GM23248 (cell line): ENCODE measurements around the gene NUDT14. TPM values are rescaled to one million over a fixed set of nuclear protein-coding genes. Genes with fewer than 3 reads are reported as not detected.

Source experiments
- DNase-seq: peaks from one replicate; pipeline ENCODE4 v3.0.0-alpha.2; 2015
- H2AFZ ChIP-seq: fragments of 200-600 bp; sonication (generic); 2 replicates; pipeline ENCODE4 v1.6.1; 2016; ENCODE audit warnings: antibody characterized with exemption
- H3F3A ChIP-seq: fragments of 200-600 bp; sonication (generic); 2 replicates; pipeline ENCODE4 v1.6.1; 2016; ENCODE audit warnings: mild to moderate bottlenecking, antibody characterized with exemption, mixed run types; ENCODE audit not compliant: insufficient read depth
- H3K27ac ChIP-seq: fragments of 200-600 bp; sonication (generic); 2 replicates; pipeline ENCODE4 v1.5.1; 2016; ENCODE audit warnings: mild to moderate bottlenecking
- H3K27me3 ChIP-seq: fragments of 200-600 bp; sonication (generic); replicated peaks from 2 replicates; pipeline ENCODE4 v1.6.1; 2016; ENCODE audit warnings: mild to moderate bottlenecking; ENCODE audit not compliant: insufficient read depth
- H3K36me3 ChIP-seq: fragments of 200-600 bp; sonication (generic); 2 replicates; pipeline ENCODE4 v1.6.1; 2016; ENCODE audit warnings: low read depth, mild to moderate bottlenecking
- H3K4me1 ChIP-seq: fragments of 200-600 bp; sonication (generic); 2 replicates; pipeline ENCODE4 v1.6.1; 2016; ENCODE audit warnings: mild to moderate bottlenecking; ENCODE audit not compliant: insufficient read depth
- H3K4me2 ChIP-seq: fragments of 200-600 bp; sonication (generic); one replicate; pipeline ENCODE4 v1.6.1; 2016; ENCODE audit warnings: mild to moderate bottlenecking; ENCODE audit not compliant: unreplicated experiment
- H3K4me3 ChIP-seq: fragments of 200-600 bp; sonication (generic); 2 replicates; pipeline ENCODE4 v1.5.1; 2016; ENCODE audit warnings: mild to moderate bottlenecking
- H3K79me2 ChIP-seq: fragments of 200-600 bp; sonication (generic); 2 replicates; pipeline ENCODE4 v1.6.1; 2016; ENCODE audit warnings: mild to moderate bottlenecking; ENCODE audit not compliant: insufficient read depth
- H3K9ac ChIP-seq: fragments of 200-600 bp; sonication (generic); 2 replicates; pipeline ENCODE4 v1.6.1; 2016; ENCODE audit warnings: mild to moderate bottlenecking
- H3K9me2 ChIP-seq: fragments of 200-600 bp; sonication (generic); 2 replicates; pipeline ENCODE4 v1.6.1; 2016; ENCODE audit warnings: mixed run types, mild to moderate bottlenecking, moderate library complexity; ENCODE audit not compliant: insufficient read depth
- H3K9me3 ChIP-seq: fragments of 200-600 bp; sonication (generic); one replicate; pipeline ENCODE4 v1.6.1; 2017; ENCODE audit warnings: low read depth
- H4K20me1 ChIP-seq: fragments of 200-600 bp; sonication (generic); 2 replicates; pipeline ENCODE4 v1.6.0; 2016; ENCODE audit not compliant: insufficient read depth
- EZH2 ChIP-seq: fragments of 200-600 bp; sonication (generic); IDR thresholded peaks from 2 replicates; pipeline ENCODE4 v1.6.1; 2018; ENCODE audit warnings: antibody characterized with exemption, mild to moderate bottlenecking; ENCODE audit not compliant: insufficient read depth, poor library complexity, severe bottlenecking
- EZH2phosphoT487 ChIP-seq: fragments of 200-600 bp; sonication (generic); IDR thresholded peaks from 2 replicates; pipeline ENCODE4 v1.6.1; 2018; ENCODE audit warnings: antibody characterized with exemption, moderate library complexity, mild to moderate bottlenecking, low read depth; ENCODE audit not compliant: insufficient read depth
- WGBS, 2 experiments: methylation state at CpG; one replicate each; pipeline ENCODE4 v1.1.6; 2015 to 2017; ENCODE audit warnings: low lambda C conversion rate in 2 of 2, low coverage in 1 of 2; ENCODE audit errors: missing lambda C conversion rate in 2 of 2; 5-methylcytosine and 5-hydroxymethylcytosine counted together
- in situ Hi-C: fragments of 300-500 bp; cut with MboI; formaldehyde crosslinking; loops from 2 replicates; pipeline ENCODE4 v1.15.0; 2020
- polyA plus RNA-seq: library from polyadenylated mRNA; unstranded; fragments of >200 nt; fragmentation: Nextera tagmentation; extraction: Ambion mirVana; gene quantifications from 2 replicates; pipeline ENCODE4 v1.2.1, GENCODE V29; 2016
- total RNA-seq: library from RNA; depleted of rRNA; stranded (reverse); fragments of >200 nt; shearing (Covaris generic); gene quantifications from 2 replicates; pipeline ENCODE4 v1.2.3, GENCODE V29; 2014

NUDT14 gene
- total and polyA plus RNA-seq, 2 experiments from 2014 or later: 8.6 to 10.8 TPM

DNA sequence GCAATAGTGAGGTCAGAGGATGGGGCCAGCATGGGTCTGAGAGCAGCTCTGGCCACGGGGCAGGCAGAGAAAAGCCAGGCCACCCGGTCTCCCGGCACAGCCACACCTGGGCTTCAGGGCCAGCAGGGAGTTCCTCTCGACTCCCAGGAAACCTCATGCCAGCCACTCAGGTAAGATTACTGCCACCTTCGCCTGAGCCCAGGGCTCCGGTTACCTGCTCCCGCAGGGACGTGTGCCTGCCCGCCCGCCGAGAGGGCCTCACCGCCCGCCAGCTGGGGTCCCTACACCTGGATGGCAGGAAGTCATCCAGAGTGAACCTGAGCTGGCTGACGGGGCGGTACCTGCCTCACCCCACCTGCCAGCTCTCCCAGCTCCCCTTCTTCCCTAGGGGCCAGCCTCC, 19.8 kb downstream of the NUDT14 start:
- H3F3A ChIP-seq: no peaks in the 10 kb centered on the region
- WGBS, 2 experiments: 67 to 70% methylated on average over 15 of the region's 15 CpGs
- no peak for DNase-seq

DNA sequence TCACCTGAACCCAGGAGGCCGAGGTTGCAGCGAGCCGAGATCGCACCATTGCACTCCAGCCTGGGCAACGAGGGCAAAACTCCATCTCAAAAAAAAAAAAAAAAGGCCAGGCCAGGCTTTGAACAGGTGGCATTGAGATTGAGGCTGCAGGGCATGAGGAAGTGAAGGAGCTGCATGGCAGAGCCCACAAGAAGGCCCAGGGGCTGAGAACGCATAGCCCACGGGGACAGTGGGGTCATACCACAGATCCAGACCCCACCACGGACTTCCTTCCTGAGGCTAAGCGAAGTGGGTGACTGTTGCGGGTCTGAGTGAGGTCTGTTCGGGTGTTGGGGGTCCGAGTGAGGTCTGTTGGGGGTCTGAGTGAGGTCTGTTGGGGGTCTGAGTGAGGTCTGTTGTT, 20.3 kb downstream of the NUDT14 start:
- H3K4me3 ChIP-seq: no peak overlapping the region
- no peak for TF ChIP-seq EZH2phosphoT487
- TF ChIP-seq EZH2: no peak
- H2AFZ ChIP-seq: no peak overlapping the region
- H3K4me1 ChIP-seq: no peaks in the 10 kb centered on the region
- in situ Hi-C loops: no loop called here
- H3K9ac ChIP-seq: no peak overlapping the region
- no peaks in the 10 kb centered on the region for H3K9me3 ChIP-seq
- no peaks in the 10 kb centered on the region for H3K36me3 ChIP-seq
- no peak overlapping the region for H3K27ac ChIP-seq
- H3F3A ChIP-seq: no peaks in the 10 kb centered on the region
- H3K27me3 ChIP-seq: no peaks in the 10 kb centered on the region
- no peaks in the 10 kb centered on the region for H3K9me2 ChIP-seq
- H3K4me2 ChIP-seq: no peak overlapping the region
- WGBS, 2 experiments: 63 to 65% methylated on average over 12 of the region's 12 CpGs
- H4K20me1 ChIP-seq: no peaks in the 10 kb centered on the region
- no peaks in the 10 kb centered on the region for H3K79me2 ChIP-seq
- DNase-seq: no peak

More for the DNA sequence above, 19.8 kb downstream of the NUDT14 start:
- TF ChIP-seq EZH2 (no peak), EZH2phosphoT487 (no peak)
- no peak overlapping the region for H3K4me3 ChIP-seq
- H3K9me3 ChIP-seq: no peaks in the 10 kb centered on the region
- H3K9me2 ChIP-seq: no peaks in the 10 kb centered on the region
- no peaks in the 10 kb centered on the region for H3K36me3 ChIP-seq
- H2AFZ ChIP-seq: no peak overlapping the region
- H4K20me1 ChIP-seq: no peaks in the 10 kb centered on the region
- H3K27ac ChIP-seq: no peak overlapping the region
- H3K4me2 ChIP-seq: no peak overlapping the region
- no peak overlapping the region for H3K9ac ChIP-seq
- no peaks in the 10 kb centered on the region for H3K27me3 ChIP-seq
- H3K4me1 ChIP-seq: no peaks in the 10 kb centered on the region
- H3K79me2 ChIP-seq: no peaks in the 10 kb centered on the region
- in situ Hi-C loops: no loop called here

DNA sequence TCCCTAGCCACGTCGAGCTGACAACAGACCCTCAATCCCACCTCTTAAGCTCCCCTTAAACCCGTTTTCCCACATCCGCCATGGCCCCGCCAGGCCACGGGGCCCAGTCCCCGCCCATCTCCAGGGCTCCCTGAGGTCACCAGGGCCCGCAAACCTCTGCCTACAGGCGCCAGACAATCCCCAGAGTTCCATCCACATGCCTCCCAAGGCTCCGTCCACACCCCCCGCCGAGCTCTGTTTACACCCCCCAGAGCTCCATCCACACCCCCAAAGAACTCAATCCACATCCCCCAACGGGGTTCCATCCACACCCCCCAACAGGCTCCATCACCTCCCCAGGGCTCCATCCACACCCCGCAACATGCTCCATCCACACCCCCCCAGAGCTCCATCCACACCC, 21.8 kb downstream of the NUDT14 start:
- H4K20me1 ChIP-seq: no peaks in the 10 kb centered on the region

DNA sequence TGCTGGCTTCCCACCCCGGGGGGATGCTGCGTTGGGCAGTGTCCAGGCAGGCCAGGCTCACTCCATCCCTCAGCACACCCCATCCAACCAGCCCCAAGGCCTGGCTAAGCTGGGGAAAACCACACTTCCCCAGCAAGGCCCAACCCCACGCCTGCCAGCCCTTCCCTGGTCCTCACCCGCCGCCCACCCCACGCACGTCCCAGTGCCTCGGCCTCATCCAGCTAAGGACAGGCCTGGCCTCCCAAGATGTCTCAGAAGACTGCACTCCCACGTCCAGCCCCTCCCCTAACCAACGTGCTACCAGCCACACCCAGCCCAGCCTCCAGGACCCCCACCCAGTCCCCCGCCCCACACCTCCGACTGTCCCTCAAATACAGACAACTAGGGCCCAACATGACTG, 22.3 kb downstream of the NUDT14 start:
- no peak overlapping the region for H3K27ac ChIP-seq
- H3K9ac ChIP-seq: no peak overlapping the region
- no peak overlapping the region for H3K4me3 ChIP-seq
- H3K27me3 ChIP-seq: no peaks in the 10 kb centered on the region
- H4K20me1 ChIP-seq: no peaks in the 10 kb centered on the region
- 47 to 54% methylated on average over 6 to 12 of the region's 12 CpGs for WGBS, 2 experiments
- no peaks in the 10 kb centered on the region for H3K36me3 ChIP-seq
- in situ Hi-C loops: no loop called here
- no peaks in the 10 kb centered on the region for H3K9me3 ChIP-seq
- no peak for DNase-seq
- no peaks in the 10 kb centered on the region for H3F3A ChIP-seq
- H2AFZ ChIP-seq: no peak overlapping the region
- no peaks in the 10 kb centered on the region for H3K79me2 ChIP-seq
- H3K4me1 ChIP-seq: no peaks in the 10 kb centered on the region
- TF ChIP-seq EZH2phosphoT487 (no peak), EZH2 (no peak)
- no peaks in the 10 kb centered on the region for H3K9me2 ChIP-seq
- H3K4me2 ChIP-seq: no peak overlapping the region

More for the DNA sequence above, 21.8 kb downstream of the NUDT14 start:
- Histone ChIP-seq H3K27me3 (no peaks in the 10 kb centered on the region), H3F3A (no peaks in the 10 kb centered on the region), H3K9me2 (no peaks in the 10 kb centered on the region), H3K9ac (no peak overlapping the region), H2AFZ (no peak overlapping the region), H3K36me3 (no peaks in the 10 kb centered on the region), H3K4me3 (no peak overlapping the region), H3K4me2 (no peak overlapping the region), H3K4me1 (no peaks in the 10 kb centered on the region), H3K9me3 (no peaks in the 10 kb centered on the region), H3K27ac (no peak overlapping the region), H3K79me2 (no peaks in the 10 kb centered on the region)
- no peak for DNase-seq
- in situ Hi-C loops: no loop called here
- WGBS, 2 experiments: 58 to 75% methylated on average over 5 to 14 of the region's 14 CpGs
- TF ChIP-seq EZH2: no peak
- TF ChIP-seq EZH2phosphoT487: no peak

DNA sequence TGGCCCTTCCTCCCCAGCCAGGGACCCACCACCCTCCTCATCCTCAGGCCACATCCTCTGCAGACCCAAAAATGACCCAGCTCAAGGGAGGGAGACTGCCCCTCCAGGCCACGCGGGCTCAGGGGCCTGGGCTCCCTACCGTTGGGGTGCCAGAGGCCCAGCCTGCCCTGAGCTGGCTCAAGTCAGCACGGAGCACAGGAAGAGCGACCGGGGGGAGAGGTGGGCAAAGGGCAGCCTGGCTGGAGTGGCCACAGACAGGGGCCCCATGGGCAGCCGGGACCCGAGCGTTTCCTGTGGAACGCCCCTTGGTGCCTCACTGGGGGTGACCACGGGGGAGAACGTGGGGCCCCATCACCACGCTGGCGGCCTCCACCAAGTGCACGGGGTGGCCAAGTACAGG, 23.2 kb downstream of the NUDT14 start:
- Histone ChIP-seq H3F3A (no peaks in the 10 kb centered on the region), H3K79me2 (no peaks in the 10 kb centered on the region), H3K9me3 (no peaks in the 10 kb centered on the region), H3K4me1 (no peaks in the 10 kb centered on the region), H3K27me3 (no peaks in the 10 kb centered on the region), H3K4me2 (no peak overlapping the region), H4K20me1 (no peaks in the 10 kb centered on the region), H3K9ac (no peak overlapping the region), H2AFZ (no peak overlapping the region), H3K4me3 (no peak overlapping the region), H3K27ac (no peak overlapping the region), H3K9me2 (no peaks in the 10 kb centered on the region), H3K36me3 (no peaks in the 10 kb centered on the region)
- DNase-seq: no peak
- no peak for TF ChIP-seq EZH2phosphoT487
- no peak for TF ChIP-seq EZH2
- WGBS, 2 experiments: 79 to 83% methylated on average over 12 to 15 of the region's 15 CpGs
- in situ Hi-C loops: no loop called here
